ENCODE data around the gene ASRGL1.

The ASRGL1 gene

GRCh38 chr11:62392506-62392905 lies 55.3 kb downstream of the ASRGL1 start:
- no peak for DNase-seq (ENCODE audit: low read depth in 1 of 2, low spot score in 1 of 2)

GRCh38 chr11:62393061-62393611 lies 55.9 kb downstream of the ASRGL1 start:
- no peak for DNase-seq (ENCODE audit: low read depth in 1 of 2, low spot score in 1 of 2)

- DNase-seq (ENCODE audit: low read depth in 1 of 2, low spot score in 1 of 2) = no peak
These were observed 56.5 kb downstream of the ASRGL1 start for GRCh38 chr11:62393735-62394134.

- DNase-seq (ENCODE audit: low read depth in 1 of 2, low spot score in 1 of 2) = peak in 1 of 2 donors; percentile 63
These were observed 57.7 kb downstream of the ASRGL1 start for GRCh38 chr11:62394825-62395538.

- DNase-seq (ENCODE audit: low read depth in 1 of 2, low spot score in 1 of 2) = no peak
These were observed 58.8 kb downstream of the ASRGL1 start for GRCh38 chr11:62395885-62396551.

- DNase-seq (ENCODE audit: low read depth in 1 of 2, low spot score in 1 of 2) = no peak
These were observed 61.1 kb downstream of the ASRGL1 start for GRCh38 chr11:62398011-62398994.

GRCh38 chr11:62399172-62399877 lies 62.1 kb downstream of the ASRGL1 start:
- DNase-seq (ENCODE audit: low read depth in 1 of 2, low spot score in 1 of 2) = no peak

- no peak for DNase-seq (ENCODE audit: low read depth in 1 of 2, low spot score in 1 of 2)
These were observed 62.6 kb downstream of the ASRGL1 start for GRCh38 chr11:62399878-62400266.

- DNase-seq (ENCODE audit: low read depth in 1 of 2, low spot score in 1 of 2) = no peak
These were observed 63.0 kb downstream of the ASRGL1 start for GRCh38 chr11:62400281-62400680.

- DNase-seq (ENCODE audit: low read depth in 1 of 2, low spot score in 1 of 2) = no peak
These were observed 63.5 kb downstream of the ASRGL1 start for GRCh38 chr11:62400760-62401159.

GRCh38 chr11:62401356-62401755 lies 64.1 kb downstream of the ASRGL1 start:
- no peak for DNase-seq (ENCODE audit: low read depth in 1 of 2, low spot score in 1 of 2)

- no peak for DNase-seq (ENCODE audit: low read depth in 1 of 2, low spot score in 1 of 2)
These were observed 64.6 kb downstream of the ASRGL1 start for GRCh38 chr11:62401811-62402210.

- peak; percentile 26 to 33 for DNase-seq (ENCODE audit: low read depth in 1 of 2, low spot score in 1 of 2)
These were observed 65.1 kb downstream of the ASRGL1 start for GRCh38 chr11:62402226-62402959.

- no peak for DNase-seq (ENCODE audit: low read depth in 1 of 2, low spot score in 1 of 2)
These were observed 65.9 kb downstream of the ASRGL1 start for GRCh38 chr11:62402960-62403730.

- DNase-seq (ENCODE audit: low read depth in 1 of 2, low spot score in 1 of 2) = no peak
These were observed 67.2 kb downstream of the ASRGL1 start for GRCh38 chr11:62404435-62404834.

- DNase-seq (ENCODE audit: low read depth in 1 of 2, low spot score in 1 of 2) = no peak
These were observed 67.7 kb downstream of the ASRGL1 start for GRCh38 chr11:62404901-62405300.

- DNase-seq (ENCODE audit: low read depth in 1 of 2, low spot score in 1 of 2) = no peak
These were observed 68.8 kb downstream of the ASRGL1 start for GRCh38 chr11:62406034-62406433.

- no peak for DNase-seq (ENCODE audit: low read depth in 1 of 2, low spot score in 1 of 2)
These were observed 72.6 kb downstream of the ASRGL1 start for GRCh38 chr11:62409831-62410230.

- no peak for DNase-seq (ENCODE audit: low read depth in 1 of 2, low spot score in 1 of 2)
These were observed 73.7 kb downstream of the ASRGL1 start for GRCh38 chr11:62410972-62411371.
